Heart right ventricle (tissue), 16 donors: Measurements from ENCODE around the gene SHISA7. TPM values are rescaled to one million over a fixed set of nuclear protein-coding genes. Genes with fewer than 3 reads are reported as not detected.
A peak's percentile ranks its signal among the peaks of the same experiment; 100 is the strongest.

Source experiments
- ATAC-seq, 8 donors: fragments of 200-7000 bp; cut with Tn5 transposase; one replicate each; pipeline ENCODE4 v1.9.1; 2020; ENCODE audit warnings: mild to moderate bottlenecking in 8 of 8, moderate library complexity in 8 of 8, moderate number of reproducible peaks in 1 of 8
- DNase-seq, 2 donors: peaks; one replicate each; pipeline ENCODE4 v3.0.0-alpha.2; 2020
- H3K27ac ChIP-seq, 10 donors: fragments of 200-600 bp; sonication (generic) in 2 of 10; one replicate each; pipeline versions ENCODE4 v1.5.0 to v1.8.0; 2020 to 2022; ENCODE audit warnings: mild to moderate bottlenecking in 3 of 10
- H3K27me3 ChIP-seq, 7 donors: fragments of 200-600 bp; one replicate each; pipeline ENCODE4 v1.8.0; 2021 to 2022; ENCODE audit warnings: mild to moderate bottlenecking in 2 of 7
- H3K36me3 ChIP-seq, 9 donors: fragments of 200-600 bp; sonication (generic) in 1 of 9; one replicate each; pipeline versions ENCODE4 v1.5.0 to v1.8.0; 2020 to 2022; ENCODE audit warnings: mild to moderate bottlenecking in 2 of 9
- H3K4me1 ChIP-seq, 9 donors: fragments of 200-600 bp; sonication (generic) in 1 of 9; one replicate each; pipeline versions ENCODE4 v1.5.0 to v1.8.0; 2020 to 2022; ENCODE audit warnings: mild to moderate bottlenecking in 4 of 9
- H3K4me3 ChIP-seq, 10 donors: fragments of 200-600 bp; sonication (generic) in 2 of 10; one replicate each; pipeline versions ENCODE4 v1.5.0 to v1.8.0; 2020 to 2022; ENCODE audit warnings: mild to moderate bottlenecking in 7 of 10, moderate library complexity in 2 of 10
- H3K9me3 ChIP-seq, 11 donors: fragments of 200-600 bp in 10 of 11; sonication (generic) in 2 of 11; one replicate each; pipeline versions ENCODE4 v1.5.0 to v1.8.0; 2013 to 2022; ENCODE audit warnings: mild to moderate bottlenecking in 2 of 11, control low read depth in 1 of 11, moderate library complexity in 1 of 11
- CTCF ChIP-seq, 9 donors: fragments of 200-600 bp; sonication (generic) in 2 of 9; IDR thresholded peaks; one replicate each; pipeline versions ENCODE4 v1.5.0 to v1.8.0; 2021 to 2022; ENCODE audit warnings: antibody characterized with exemption in 9 of 9, mild to moderate bottlenecking in 5 of 9, moderate library complexity in 1 of 9
- WGBS, 2 donors: extraction: QIAGEN DNeasy Blood & Tissue Kit; methylation state at CpG; one replicate each; pipeline ENCODE4 v1.1.7; 2013; ENCODE audit warnings: inconsistent platforms in 1 of 2; 5-methylcytosine and 5-hydroxymethylcytosine counted together
- intact Hi-C, 10 donors: fragments of 100-400 bp; cut with DNase I; formaldehyde crosslinking; loops; one replicate each; pipeline versions ENCODE4 v1.11.1 to v1.14.2; 2022
- polyA plus RNA-seq, 2 donors: library from polyadenylated mRNA; stranded (reverse); fragments of 200-250 nt; gene quantifications; one replicate each; pipeline ENCODE4 v1.2.3, GENCODE V29; 2013
- total RNA-seq, 10 donors: library from RNA; stranded (reverse); fragmentation: NEBNext Ultra II Directional in 3 of 10; extraction: Animal tissue kit (Norgen Biotek cat#: 25700) in 3 of 10; gene quantifications; one replicate each; pipeline versions ENCODE4 v1.2.1 to v1.2.4, GENCODE V29; 2021 to 2023
- donor health status: Arrhythmogenic right ventricular cardiomyopathy.
- donor health status: ischemic (EF 13 %, LVEDD 7.1; RV severe dilation, severe dysfunction).
- donor health status: healthy with polysubstance abuse.
- donor health status: DM: no; HTN: yes; CAD: no.
- donor health status: DM: no; HTN: no; CAD: no.
- donor health status: ischemic (EF 25% LVEDD 6.9; RV normal size, moderate dysfunction).
- donor health status: ischemic (EF 25% LVEDD 5.7; RV mildly dilated, moderate dysfunction).
- donor health status: healthy.
- donor health status: DM: yes; HTN: yes; CAD: no.
- donor health status: Ischemic cardiomyopathy.
- donor health status: ischemic (EF 35%, LVEDD 5.7; RV mildly dilated, moderate dysfunction).
- donor health status: nonischemic (EF 11% LVEDD 7.7; RV severe dilation, severe dysfunction).
- donor health status: DM: yes; HTN: yes; CAD: no.
- donor health status: PGD.
- donor health status: ischemic (EF 29% LVEDD 5.4; RV normal size, mild dysfunction).
- donor health status: nonischemic (EF 23%, LVEDD 6.1; RV moderate dilation, normal function).

SHISA7 gene
- total and polyA plus RNA-seq, 12 donors = under 0.01 TPM; not detected in 11

GRCh38 chr19:55482967-55483705 is 40.0 kb upstream of the SHISA7 start:
- no peak for DNase-seq
- H3K4me1 ChIP-seq = peaks cover 27 to 70% (median 50%) of the 10 kb centered on the region in 9 donors
- WGBS, 2 donors = 90% methylated on average over 39 to 47 of the region's 47 CpGs
- no peaks in the 10 kb centered on the region for H3K27me3 ChIP-seq
- intact Hi-C loops = no loop called here
- ATAC-seq = no peak
- H3K36me3 ChIP-seq = peaks cover 0 to 26% (median 10%) of the 10 kb centered on the region in 9 donors
- TF ChIP-seq CTCF (IDR thresholded peaks at IDR 0.05) = no peak
- no peak overlapping the region for H3K4me3 ChIP-seq
- no peaks in the 10 kb centered on the region for H3K9me3 ChIP-seq
- no peak overlapping the region for H3K27ac ChIP-seq

GRCh38 chr19:55482156-55482961 is 39.3 kb upstream of the SHISA7 start:
- Histone ChIP-seq H3K4me3 (no peak overlapping the region), H3K27ac (no peak overlapping the region), H3K36me3 (peaks cover 0 to 26% (median 10%) of the 10 kb centered on the region in 9 donors), H3K9me3 (no peaks in the 10 kb centered on the region), H3K27me3 (no peaks in the 10 kb centered on the region), H3K4me1 (peaks cover 25 to 70% (median 51%) of the 10 kb centered on the region in 9 donors)
- WGBS, 2 donors = 92 to 93% methylated on average over 50 to 83 of the region's 83 CpGs
- intact Hi-C loops = no loop called here
- no peak for ATAC-seq
- no peak for TF ChIP-seq CTCF (IDR thresholded peaks at IDR 0.05)
- DNase-seq = peak in 1 of 2 donors; percentile 18

- intact Hi-C loops = no loop called here
- H3K36me3 ChIP-seq = peaks cover 0 to 26% (median 10%) of the 10 kb centered on the region in 9 donors
- H3K4me3 ChIP-seq = no peak overlapping the region
- DNase-seq (peak in 1 of 2 donors; percentile 5), ATAC-seq (no peak)
- no peaks in the 10 kb centered on the region for H3K27me3 ChIP-seq
- TF ChIP-seq CTCF (IDR thresholded peaks at IDR 0.05) = no peak
- 71 to 81% methylated on average over 35 to 40 of the region's 40 CpGs for WGBS, 2 donors
- H3K4me1 ChIP-seq = peaks cover 20 to 67% (median 47%) of the 10 kb centered on the region in 9 donors
- no peak overlapping the region for H3K27ac ChIP-seq
- H3K9me3 ChIP-seq = no peaks in the 10 kb centered on the region
Measured at GRCh38 chr19:55481794-55482155, 38.7 kb upstream of the SHISA7 start.

GRCh38 chr19:55481148-55481793 is 38.2 kb upstream of the SHISA7 start:
- ATAC-seq (no peak), DNase-seq (peak in 1 of 2 donors; percentile 11)
- WGBS, 2 donors = 95 to 97% methylated on average over 52 of the region's 52 CpGs
- H3K4me3 ChIP-seq = no peak overlapping the region
- TF ChIP-seq CTCF (IDR thresholded peaks at IDR 0.05) = no peak
- peaks cover 15 to 62% (median 42%) of the 10 kb centered on the region in 9 donors for H3K4me1 ChIP-seq
- peaks cover 0 to 26% (median 10%) of the 10 kb centered on the region in 9 donors for H3K36me3 ChIP-seq
- H3K27me3 ChIP-seq = no peaks in the 10 kb centered on the region
- no peak overlapping the region for H3K27ac ChIP-seq
- intact Hi-C loops = no loop called here
- no peaks in the 10 kb centered on the region for H3K9me3 ChIP-seq
